ENCODE data around the gene HRK. TPM values are rescaled to one million over a fixed set of nuclear protein-coding genes. Genes with fewer than 3 reads are reported as not detected.
A peak's percentile ranks its signal among the peaks of the same experiment; 100 is the strongest.

HRK gene
- 0.08 TPM for polyA plus RNA-seq (2013, experiment 1 of 2)
- polyA plus RNA-seq (2013, experiment 2 of 2), result 0.06 TPM

DNA sequence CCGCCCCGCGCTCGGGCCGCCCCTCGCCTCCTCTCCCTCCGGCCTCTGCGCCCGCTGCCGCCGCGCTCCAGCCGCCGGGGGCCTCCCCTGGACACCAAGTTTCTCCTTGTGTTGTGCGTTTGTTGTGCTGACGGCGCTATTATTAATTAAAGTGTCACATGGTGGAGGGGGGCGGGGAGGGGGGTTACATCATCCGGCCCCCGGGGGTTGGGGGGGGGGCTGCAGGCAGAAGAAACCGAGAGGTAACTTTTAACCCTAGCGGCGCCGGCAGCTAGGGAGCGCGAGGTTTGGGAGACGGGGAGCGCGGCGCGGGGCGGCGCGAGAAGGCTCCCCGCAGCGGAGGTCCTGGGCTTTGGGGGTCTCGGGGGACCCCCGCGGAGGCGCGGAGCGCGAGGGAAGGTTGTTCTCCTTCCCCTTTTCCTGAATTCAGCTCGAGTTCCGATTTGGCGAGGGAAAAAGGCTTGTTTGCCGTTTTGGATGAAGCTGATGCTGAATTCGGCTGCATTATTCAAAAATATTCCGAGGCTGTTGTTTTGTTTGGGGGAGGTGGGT is at the start of gene HRK:
TSS of gene HRK (minus strand) at position 117 of the 552 bp plus-strand sequence. CDS start 134 bp downstream, outside the sequence.
- Histone ChIP-seq H2AK5ac (ENCODE audit: low read depth, low read length) (no peak within 1 kb of the TSS), H3K14ac (ENCODE audit: low read length) (peak within 1 kb of the TSS; percentile 79), H4K91ac (ENCODE audit: low read depth, low read length, poor library complexity) (no peak within 1 kb of the TSS), H2BK120ac (ENCODE audit: low read depth, low read length) (no peak within 1 kb of the TSS), H2AFZ (ENCODE audit: low read length) (peak within 1 kb of the TSS; percentile 89), H3K4me3 (ENCODE audit: low read length in 2 of 2) (peak within 1 kb of the TSS; percentile 46 to 82), H3K18ac (ENCODE audit: low read length) (peak within 1 kb of the TSS; percentile 45), H3K79me1 (ENCODE audit: low read depth, low read length) (peaks cover 2% of the 10 kb centered on the region), H3K27me3 (ENCODE audit: control insufficient read depth in 3 of 3, insufficient read depth in 3 of 3, low read depth in 1 of 3, low read length in 3 of 3) (peaks cover 45 to 81% (median 61%) of the 10 kb centered on the region in 3 experiments), H3K9me3 (replicated peaks in 1 of 2; ENCODE audit: control insufficient read depth in 2 of 2, insufficient read depth in 1 of 2, low read depth in 1 of 2, low read length in 2 of 2) (no peaks in the 10 kb centered on the region), H4K8ac (ENCODE audit: low read depth, low read length) (no peak within 1 kb of the TSS), H3K36me3 (replicated peaks in 1 of 2; ENCODE audit: control insufficient read depth in 2 of 2, insufficient read depth in 2 of 2, low read length in 2 of 2) (no peaks in the 10 kb centered on the region), H3K9ac (ENCODE audit: low read depth, low read length, poor library complexity) (peak within 1 kb of the TSS; percentile 21), H3K4ac (ENCODE audit: low read length) (no peak within 1 kb of the TSS), H2BK5ac (ENCODE audit: low read length) (peak within 1 kb of the TSS; percentile 39), H3K4me1 (ENCODE audit: control insufficient read depth in 2 of 2, insufficient read depth in 1 of 2, low read depth in 1 of 2, low read length in 2 of 2) (peaks cover 14 to 21% of the 10 kb centered on the region in 2 donors), H2BK15ac (ENCODE audit: low read length) (no peak within 1 kb of the TSS), H2BK12ac (ENCODE audit: low read length) (no peak within 1 kb of the TSS), H3K4me2 (ENCODE audit: insufficient read depth, low read length, poor library complexity, severe bottlenecking) (peak within 1 kb of the TSS; percentile 86), H3K23ac (ENCODE audit: low read depth, low read length, poor library complexity) (peak within 1 kb of the TSS; percentile 55), H3K27ac (replicated peaks; ENCODE audit: low read length) (no peak within 1 kb of the TSS)
- DNase-seq (ENCODE audit: low spot score), result no peak
- no CpG with 5 or more reads among the region's 49 CpGs for WGBS, 2 donors (ENCODE audit: extremely low coverage in 2 of 2, insufficient read length in 2 of 2, insufficient replicate concordance in 1 of 2)

DNA sequence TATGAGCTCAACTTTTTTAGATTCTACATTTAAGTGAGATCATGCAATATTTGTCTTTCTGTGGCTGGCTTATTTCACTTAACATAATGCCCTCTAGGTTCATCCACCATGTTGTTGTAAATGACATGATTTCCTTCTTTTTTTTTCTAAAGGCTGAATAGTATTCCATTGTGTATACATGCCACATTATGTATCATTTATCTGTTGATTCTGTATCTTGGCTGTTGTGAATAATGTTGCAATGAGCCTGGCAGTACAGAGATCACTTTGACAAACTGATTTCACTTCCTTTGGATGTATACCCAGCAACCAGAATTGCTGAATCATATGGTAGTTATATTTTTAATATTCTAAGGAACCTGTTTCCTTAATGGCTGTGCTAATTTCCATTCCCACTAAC is 48.6 kb upstream of the HRK start:
- Histone ChIP-seq H2BK15ac (ENCODE audit: low read length) (no peak overlapping the region), H3K4me1 (ENCODE audit: control insufficient read depth in 2 of 2, insufficient read depth in 1 of 2, low read depth in 1 of 2, low read length in 2 of 2) (peaks cover 0 to 5% of the 10 kb centered on the region in 2 donors), H2BK5ac (ENCODE audit: low read length) (no peak overlapping the region), H3K27ac (replicated peaks; ENCODE audit: low read length) (no peak overlapping the region), H4K8ac (ENCODE audit: low read depth, low read length) (no peak overlapping the region), H4K91ac (ENCODE audit: low read depth, low read length, poor library complexity) (no peak overlapping the region), H3K9ac (ENCODE audit: low read depth, low read length, poor library complexity) (no peak overlapping the region), H3K4me2 (ENCODE audit: insufficient read depth, low read length, poor library complexity, severe bottlenecking) (no peak overlapping the region), H3K27me3 (ENCODE audit: control insufficient read depth in 3 of 3, insufficient read depth in 3 of 3, low read depth in 1 of 3, low read length in 3 of 3) (no peaks in the 10 kb centered on the region), H2AFZ (ENCODE audit: low read length) (no peak overlapping the region), H2AK5ac (ENCODE audit: low read depth, low read length) (no peak overlapping the region), H3K36me3 (replicated peaks in 1 of 2; ENCODE audit: control insufficient read depth in 2 of 2, insufficient read depth in 2 of 2, low read length in 2 of 2) (peaks cover 9 to 81% of the 10 kb centered on the region in 2 donors), H2BK12ac (ENCODE audit: low read length) (no peak overlapping the region), H3K18ac (ENCODE audit: low read length) (no peak overlapping the region), H3K79me1 (ENCODE audit: low read depth, low read length) (no peaks in the 10 kb centered on the region), H3K4me3 (ENCODE audit: low read length in 2 of 2) (no peak overlapping the region), H3K4ac (ENCODE audit: low read length) (no peak overlapping the region), H3K9me3 (replicated peaks in 1 of 2; ENCODE audit: control insufficient read depth in 2 of 2, insufficient read depth in 1 of 2, low read depth in 1 of 2, low read length in 2 of 2) (no peaks in the 10 kb centered on the region), H3K14ac (ENCODE audit: low read length) (no peak overlapping the region), H3K23ac (ENCODE audit: low read depth, low read length, poor library complexity) (no peak overlapping the region), H2BK120ac (ENCODE audit: low read depth, low read length) (no peak overlapping the region)
- DNase-seq (ENCODE audit: low spot score), result no peak

DNA sequence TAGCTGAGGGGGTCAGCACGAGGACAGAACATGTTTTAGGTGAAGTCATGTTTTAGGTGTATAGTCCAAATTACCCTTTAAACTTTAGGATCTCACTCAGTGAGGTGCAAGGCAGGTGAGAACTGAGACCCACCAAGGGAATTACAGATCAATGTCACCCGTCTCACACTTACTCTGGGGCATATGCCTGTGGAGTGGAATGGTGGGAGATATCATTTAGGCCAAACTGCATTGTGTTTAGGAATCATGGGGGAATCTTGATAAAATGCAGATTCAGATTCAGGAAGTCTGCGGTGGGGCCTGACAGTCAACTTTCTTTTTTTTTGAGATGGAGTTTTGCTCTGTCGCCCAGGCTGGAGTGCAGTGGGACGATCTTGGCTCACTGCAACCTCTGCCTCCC is 47.3 kb upstream of the HRK start:
- Histone ChIP-seq H3K4me1 (ENCODE audit: control insufficient read depth in 2 of 2, insufficient read depth in 1 of 2, low read depth in 1 of 2, low read length in 2 of 2) (peaks cover 0 to 6% of the 10 kb centered on the region in 2 donors), H2AFZ (ENCODE audit: low read length) (no peak overlapping the region), H3K27ac (replicated peaks; ENCODE audit: low read length) (no peak overlapping the region), H3K4me3 (ENCODE audit: low read length in 2 of 2) (no peak overlapping the region), H3K18ac (ENCODE audit: low read length) (no peak overlapping the region), H4K8ac (ENCODE audit: low read depth, low read length) (no peak overlapping the region), H2BK12ac (ENCODE audit: low read length) (no peak overlapping the region), H3K4ac (ENCODE audit: low read length) (no peak overlapping the region), H3K9ac (ENCODE audit: low read depth, low read length, poor library complexity) (no peak overlapping the region), H2BK5ac (ENCODE audit: low read length) (no peak overlapping the region), H3K36me3 (replicated peaks in 1 of 2; ENCODE audit: control insufficient read depth in 2 of 2, insufficient read depth in 2 of 2, low read length in 2 of 2) (peaks cover 9 to 69% of the 10 kb centered on the region in 2 donors), H3K79me1 (ENCODE audit: low read depth, low read length) (no peaks in the 10 kb centered on the region), H3K4me2 (ENCODE audit: insufficient read depth, low read length, poor library complexity, severe bottlenecking) (no peak overlapping the region), H2BK15ac (ENCODE audit: low read length) (no peak overlapping the region), H3K14ac (ENCODE audit: low read length) (no peak overlapping the region), H4K91ac (ENCODE audit: low read depth, low read length, poor library complexity) (no peak overlapping the region), H3K23ac (ENCODE audit: low read depth, low read length, poor library complexity) (no peak overlapping the region), H3K27me3 (ENCODE audit: control insufficient read depth in 3 of 3, insufficient read depth in 3 of 3, low read depth in 1 of 3, low read length in 3 of 3) (no peaks in the 10 kb centered on the region), H2BK120ac (ENCODE audit: low read depth, low read length) (no peak overlapping the region), H3K9me3 (replicated peaks in 1 of 2; ENCODE audit: control insufficient read depth in 2 of 2, insufficient read depth in 1 of 2, low read depth in 1 of 2, low read length in 2 of 2) (no peaks in the 10 kb centered on the region), H2AK5ac (ENCODE audit: low read depth, low read length) (no peak overlapping the region)
- no peak for DNase-seq (ENCODE audit: low spot score)
- no CpG with 5 or more reads among the region's 5 CpGs for WGBS, 2 donors (ENCODE audit: extremely low coverage in 2 of 2, insufficient read length in 2 of 2, insufficient replicate concordance in 1 of 2)

DNA sequence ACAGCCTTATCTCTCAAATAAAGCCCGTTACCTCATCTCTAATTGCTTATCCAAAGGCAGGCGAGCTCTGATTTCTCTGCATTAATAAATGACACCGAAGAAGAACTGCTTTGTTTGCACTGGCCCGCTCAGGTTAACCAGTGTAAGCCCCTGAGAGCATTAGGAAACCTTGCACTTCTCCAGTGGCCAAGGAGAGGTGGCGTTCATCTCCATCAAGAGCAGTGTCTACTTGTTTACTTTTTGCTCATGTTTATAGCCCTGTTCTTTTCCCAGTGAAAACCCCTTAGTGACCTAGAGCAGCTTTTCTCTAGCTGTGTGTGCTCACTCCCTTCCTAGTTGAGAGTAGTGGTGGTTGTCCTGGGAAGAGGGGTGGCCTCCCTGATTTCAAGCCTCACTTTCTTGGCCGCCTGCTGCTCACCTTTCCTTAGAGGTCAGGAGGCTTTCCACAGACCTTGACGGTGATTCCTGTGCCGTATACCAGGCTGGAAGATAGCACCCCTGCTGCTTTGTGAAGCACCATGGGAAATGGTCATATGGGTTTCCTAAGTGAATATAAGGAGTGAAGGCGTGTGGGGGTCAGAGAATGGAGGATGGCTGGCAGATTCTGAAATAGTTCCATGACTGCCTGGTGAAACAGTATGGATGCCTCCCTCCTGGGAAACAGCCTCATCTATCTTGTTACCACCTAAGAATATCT is 46.2 kb upstream of the HRK start:
- no peaks in the 10 kb centered on the region for H3K79me1 ChIP-seq (ENCODE audit: low read depth, low read length)
- H3K23ac ChIP-seq (ENCODE audit: low read depth, low read length, poor library complexity), result no peak overlapping the region
- H2BK15ac ChIP-seq (ENCODE audit: low read length), result no peak overlapping the region
- no peak overlapping the region for H3K4ac ChIP-seq (ENCODE audit: low read length)
- H3K14ac ChIP-seq (ENCODE audit: low read length), result no peak overlapping the region
- H2BK5ac ChIP-seq (ENCODE audit: low read length), result no peak overlapping the region
- no peak overlapping the region for H3K4me2 ChIP-seq (ENCODE audit: insufficient read depth, low read length, poor library complexity, severe bottlenecking)
- no peak overlapping the region for H2AK5ac ChIP-seq (ENCODE audit: low read depth, low read length)
- H3K4me1 ChIP-seq (ENCODE audit: control insufficient read depth in 2 of 2, insufficient read depth in 1 of 2, low read depth in 1 of 2, low read length in 2 of 2), result peaks cover 0 to 6% of the 10 kb centered on the region in 2 donors
- no peak overlapping the region for H2BK120ac ChIP-seq (ENCODE audit: low read depth, low read length)
- H2BK12ac ChIP-seq (ENCODE audit: low read length), result no peak overlapping the region
- no peaks in the 10 kb centered on the region for H3K9me3 ChIP-seq (replicated peaks in 1 of 2; ENCODE audit: control insufficient read depth in 2 of 2, insufficient read depth in 1 of 2, low read depth in 1 of 2, low read length in 2 of 2)
- H3K27me3 ChIP-seq (ENCODE audit: control insufficient read depth in 3 of 3, insufficient read depth in 3 of 3, low read depth in 1 of 3, low read length in 3 of 3), result no peaks in the 10 kb centered on the region
- DNase-seq (ENCODE audit: low spot score), result no peak
- H3K9ac ChIP-seq (ENCODE audit: low read depth, low read length, poor library complexity), result no peak overlapping the region
- H3K27ac ChIP-seq (replicated peaks; ENCODE audit: low read length), result no peak overlapping the region
- H2AFZ ChIP-seq (ENCODE audit: low read length), result no peak overlapping the region
- no peak overlapping the region for H4K8ac ChIP-seq (ENCODE audit: low read depth, low read length)
- H3K18ac ChIP-seq (ENCODE audit: low read length), result no peak overlapping the region
- peaks cover 9 to 66% of the 10 kb centered on the region in 2 donors for H3K36me3 ChIP-seq (replicated peaks in 1 of 2; ENCODE audit: control insufficient read depth in 2 of 2, insufficient read depth in 2 of 2, low read length in 2 of 2)
- no peak overlapping the region for H4K91ac ChIP-seq (ENCODE audit: low read depth, low read length, poor library complexity)
- no CpG with 5 or more reads among the region's 9 CpGs for WGBS, 2 donors (ENCODE audit: extremely low coverage in 2 of 2, insufficient read length in 2 of 2, insufficient replicate concordance in 1 of 2)
- H3K4me3 ChIP-seq (ENCODE audit: low read length in 2 of 2), result no peak overlapping the region
